SK-N-SH treated with all-trans-retinoic acid at 6 μM for 48 hours (cell line): Measurements from ENCODE around the gene LHCGR.

Experiments
- PPARA ChIP-seq: fragments of 250-450 bp; sonication (Bioruptor Pico); IDR thresholded peaks from 2 replicates; pipeline ENCODE4 v1.5.0; 2020; ENCODE audit warnings: mild to moderate bottlenecking, borderline replicate concordance
- TCF4 ChIP-seq: fragments of 250-450 bp; sonication (Bioruptor Pico); IDR thresholded peaks from 2 replicates; pipeline ENCODE4 v1.8.0; 2021; ENCODE audit warnings: mild to moderate bottlenecking, moderate library complexity, borderline replicate concordance

DNA sequence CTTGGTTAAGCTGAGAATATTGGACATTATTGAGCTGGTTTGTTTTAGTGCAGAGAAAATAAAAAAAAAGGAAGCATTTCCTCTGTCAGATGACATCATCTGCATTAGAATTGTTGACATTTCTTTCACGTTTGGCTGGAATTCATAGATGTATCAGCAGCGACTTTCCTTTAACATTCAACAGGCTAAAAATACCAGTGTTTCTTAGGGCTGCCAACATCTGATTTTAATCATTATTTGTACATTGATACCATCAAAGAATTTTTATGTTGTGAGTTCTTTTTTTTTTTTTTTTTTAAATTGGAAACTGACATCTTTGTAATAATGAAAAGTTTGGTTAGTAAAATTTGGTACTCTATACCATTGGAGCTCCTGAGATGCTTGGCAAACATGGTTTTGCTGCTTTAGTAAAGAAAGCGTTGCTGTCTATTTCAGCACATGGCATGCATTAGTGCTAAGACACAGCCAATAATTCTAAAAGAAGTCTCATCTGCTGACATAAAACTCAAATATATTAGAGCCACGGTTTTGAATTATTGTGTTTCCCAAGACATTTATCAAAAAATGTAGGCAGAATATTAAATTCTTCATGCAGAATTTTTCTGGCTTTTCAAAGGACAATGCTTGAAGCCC lies 104.2 kb downstream of the LHCGR start:
- TF ChIP-seq PPARA (CRISPR knock-in tag): no peak
- peak; percentile 62 for TF ChIP-seq TCF4 (CRISPR knock-in tag)
